Small intestine (tissue), 7 donors: ENCODE results near the gene AK6. TPM values are rescaled to one million over a fixed set of nuclear protein-coding genes. Genes with fewer than 3 reads are reported as not detected.
"Not testable (repeated sequence)": the region's sequence is repeated elsewhere in the genome, so short reads cannot be mapped to it uniquely, and the experiment has no call there.

Experiments used
- DNase-seq, 2 donors: peaks; one replicate each; pipeline versions ENCODE4 v3.0.0 to v3.0.0-alpha.2; 2013
- FAIRE-seq: peaks from 2 replicates; lab custom pipeline; 2012; peaks lifted over from hg19 to GRCh38; lab: Jason Lieb, UNC
- H3K27ac ChIP-seq, 3 donors: one replicate each; pipeline ENCODE4 v1.5.1; 2013; ENCODE audit warnings: low read length in 2 of 3, mild to moderate bottlenecking in 2 of 3, control low read depth in 1 of 3, inconsistent platforms in 1 of 3, low read depth in 1 of 3, moderate library complexity in 1 of 3
- H3K27me3 ChIP-seq, 3 donors: one replicate each; pipeline ENCODE4 v1.6.1; 2013; ENCODE audit warnings: low read length in 3 of 3, inconsistent platforms in 1 of 3; ENCODE audit not compliant: control insufficient read depth in 3 of 3, insufficient read depth in 3 of 3
- H3K36me3 ChIP-seq, 3 donors: one replicate each; pipeline ENCODE4 v1.6.1; 2013; ENCODE audit warnings: low read length in 3 of 3, inconsistent platforms in 1 of 3, low read depth in 1 of 3, mild to moderate bottlenecking in 1 of 3, moderate library complexity in 1 of 3; ENCODE audit not compliant: control insufficient read depth in 3 of 3, insufficient read depth in 2 of 3
- H3K4me1 ChIP-seq, 3 donors: one replicate each; pipeline ENCODE4 v1.6.1; 2013; ENCODE audit warnings: low read length in 2 of 3, inconsistent platforms in 1 of 3, low read depth in 1 of 3, mild to moderate bottlenecking in 1 of 3, moderate library complexity in 1 of 3; ENCODE audit not compliant: control insufficient read depth in 3 of 3, insufficient read depth in 2 of 3
- H3K4me3 ChIP-seq, 3 donors: one replicate each; pipeline ENCODE4 v1.5.1; 2013; ENCODE audit warnings: low read length in 3 of 3, control low read depth in 1 of 3, inconsistent platforms in 1 of 3, low read depth in 1 of 3, mild to moderate bottlenecking in 1 of 3, moderate library complexity in 1 of 3
- H3K9me3 ChIP-seq, 2 donors: one replicate each; pipeline ENCODE4 v1.6.1; 2013; ENCODE audit warnings: low read depth in 1 of 2, low read length in 1 of 2; ENCODE audit not compliant: control insufficient read depth in 2 of 2, insufficient read depth in 1 of 2
- WGBS, 3 donors: extraction: QIAGEN DNeasy Blood & Tissue Kit; methylation state at CpG; one replicate each; pipeline ENCODE4 v1.1.7; 2013; 5-methylcytosine and 5-hydroxymethylcytosine counted together
- polyA plus RNA-seq, 4 donors: library from polyadenylated mRNA; stranded (reverse) in 3 of 4; unstranded in 1 of 4; fragments of 200-250 nt in 3 of 4; fragments of 120-200 nt in 1 of 4; gene quantifications; one replicate each; pipeline versions ENCODE4 v1.2.1 to v1.2.3, GENCODE V29; 2013
- donor health status: healthy with polysubstance abuse.
- donor health status: control.
- donor health status: control.
- donor health status: Bipolar disorder and iron deficiency.
- donor health status: healthy.

AK6 gene
- polyA plus RNA-seq, 4 donors, result 39.5 to 61.6 (median 52.3) TPM

DNA sequence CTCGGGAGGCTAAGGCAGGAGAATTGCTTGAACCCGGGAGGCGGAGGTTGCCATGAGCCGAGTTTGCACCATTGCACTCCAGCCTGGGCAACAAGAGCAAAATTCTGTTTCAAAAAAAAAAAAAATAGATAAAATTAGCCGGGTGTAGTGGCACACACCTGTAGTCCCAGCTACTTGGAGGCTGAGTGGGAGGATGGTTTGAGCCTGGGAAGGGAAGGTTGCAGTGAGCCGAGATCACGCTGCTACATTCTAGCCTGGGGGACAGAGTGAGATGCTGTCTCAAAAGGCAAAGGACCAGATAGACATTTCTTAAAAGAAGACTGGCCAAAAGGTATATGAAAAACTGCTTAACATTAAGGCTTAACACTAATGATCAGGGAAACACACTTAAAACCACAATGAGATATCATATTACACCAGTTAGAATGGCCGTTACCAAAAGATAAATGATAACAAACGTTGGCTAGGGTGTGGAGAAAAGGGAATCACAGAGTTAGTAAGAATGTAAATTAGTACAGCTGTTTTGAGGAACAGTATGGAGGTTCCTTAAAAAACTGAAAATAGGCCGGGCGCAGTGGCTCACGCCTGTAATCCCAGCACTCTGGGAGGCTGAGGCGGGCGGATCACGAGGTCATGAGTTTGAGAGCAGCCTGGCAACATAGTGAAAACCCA, 35.5 kb upstream of the AK6 start:
- 87 to 90% (median 90%) methylated on average over 15 of the region's 15 CpGs for WGBS, 3 donors

DNA sequence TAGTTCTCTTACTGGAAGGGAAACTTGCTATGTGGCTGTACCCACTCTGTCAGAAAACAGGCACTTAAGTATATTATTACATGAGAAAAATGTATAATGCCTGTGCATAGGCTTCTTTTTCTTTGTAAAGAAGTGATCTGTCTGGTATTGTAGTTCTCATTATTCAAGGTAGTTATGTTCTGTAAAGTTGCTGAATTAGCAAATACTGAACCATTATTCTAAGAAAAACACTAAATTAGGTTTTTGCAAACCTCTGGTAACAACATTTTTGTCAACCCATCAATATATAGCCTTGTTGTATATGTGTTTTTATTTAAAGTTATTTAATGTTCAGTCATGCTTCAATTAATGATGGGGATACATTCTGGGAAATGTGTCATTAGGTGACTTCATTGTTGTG, 9.1 kb upstream of the AK6 start:
- Histone ChIP-seq H3K27me3 (no peaks in the 10 kb centered on the region), H3K9me3 (no peaks in the 10 kb centered on the region), H3K4me3 (no peak overlapping the region), H3K27ac (no peak overlapping the region), H3K4me1 (no peaks in the 10 kb centered on the region), H3K36me3 (peaks cover 9 to 28% (median 10%) of the 10 kb centered on the region in 3 donors)
- FAIRE-seq, result no peak
- DNase-seq, result no peak

More for the DNA sequence above, 35.5 kb upstream of the AK6 start:
- no peaks in the 10 kb centered on the region for H3K4me1 ChIP-seq
- H3K36me3 ChIP-seq, result peaks cover 2 to 47% (median 5%) of the 10 kb centered on the region in 3 donors
- no peak overlapping the region for H3K27ac ChIP-seq
- FAIRE-seq, result no peak
- H3K9me3 ChIP-seq, result no peaks in the 10 kb centered on the region
- H3K27me3 ChIP-seq, result no peaks in the 10 kb centered on the region
- DNase-seq, result no peak
- no peak overlapping the region for H3K4me3 ChIP-seq

DNA sequence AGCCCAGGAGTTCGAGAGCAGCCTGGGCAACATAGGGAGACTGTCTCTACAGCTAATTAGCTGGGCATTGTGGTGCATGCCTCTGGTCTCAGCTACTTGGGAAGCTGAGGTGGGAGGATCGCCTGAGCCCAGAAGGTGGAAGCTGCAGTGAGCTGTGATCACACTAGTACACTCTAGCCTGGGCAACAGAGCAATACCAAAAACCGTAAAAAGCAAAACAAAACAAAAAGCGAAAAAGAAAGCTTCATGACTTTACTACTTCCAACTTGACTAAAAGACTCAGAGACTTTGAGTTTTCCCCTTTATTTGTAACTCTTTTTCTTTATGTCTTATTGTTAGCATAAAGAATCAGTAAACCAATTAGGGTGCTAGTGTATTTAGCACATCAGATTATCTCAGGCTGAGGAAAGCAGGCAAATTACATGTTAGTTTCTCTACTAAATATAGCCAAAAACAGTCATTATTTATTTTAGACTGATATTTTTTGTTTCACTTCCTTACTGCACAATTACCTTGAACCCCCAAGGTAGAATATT, 5.7 kb upstream of the AK6 start:
- Histone ChIP-seq H3K9me3 (no peaks in the 10 kb centered on the region), H3K4me3 (no peak overlapping the region), H3K36me3 (peaks cover 5 to 17% (median 10%) of the 10 kb centered on the region in 3 donors), H3K4me1 (peaks cover 0 to 4% (median 2%) of the 10 kb centered on the region in 3 donors), H3K27me3 (no peaks in the 10 kb centered on the region), H3K27ac (peak overlapping the region in 1 of 3 donors; percentile 45)
- WGBS, 3 donors, result 86 to 94% (median 89%) methylated on average over 4 of the region's 4 CpGs
- DNase-seq (no peak), FAIRE-seq (no peak)

DNA sequence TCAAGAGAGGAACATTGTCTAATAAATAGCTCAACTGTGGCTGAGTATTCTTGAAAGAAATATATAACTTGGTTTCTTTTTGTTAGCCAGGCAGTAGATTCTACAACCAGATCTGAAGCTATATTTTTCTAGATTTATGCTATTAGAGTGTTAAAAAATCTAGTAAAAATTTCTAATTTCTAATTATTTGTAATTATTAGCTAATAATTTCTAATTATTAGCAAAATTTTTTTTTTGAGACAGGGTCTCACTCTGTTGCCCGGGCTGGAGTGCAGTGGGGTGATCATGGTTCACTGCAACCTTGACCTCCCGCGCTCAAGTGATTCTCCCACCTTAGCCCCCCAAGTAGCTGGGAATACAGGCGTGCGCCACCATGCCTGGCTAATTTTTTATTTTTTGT, 3.1 kb upstream of the AK6 start:
- H3K36me3 ChIP-seq, result peaks cover 5 to 13% (median 8%) of the 10 kb centered on the region in 3 donors
- H3K27me3 ChIP-seq, result no peaks in the 10 kb centered on the region
- H3K4me3 ChIP-seq, result no peak overlapping the region
- H3K4me1 ChIP-seq, result peaks cover 0 to 8% (median 2%) of the 10 kb centered on the region in 3 donors
- no peak for FAIRE-seq
- no peak for DNase-seq
- no peak overlapping the region for H3K27ac ChIP-seq
- H3K9me3 ChIP-seq, result no peaks in the 10 kb centered on the region
- 97 to 99% (median 98%) methylated on average over 5 of the region's 5 CpGs for WGBS, 3 donors

DNA sequence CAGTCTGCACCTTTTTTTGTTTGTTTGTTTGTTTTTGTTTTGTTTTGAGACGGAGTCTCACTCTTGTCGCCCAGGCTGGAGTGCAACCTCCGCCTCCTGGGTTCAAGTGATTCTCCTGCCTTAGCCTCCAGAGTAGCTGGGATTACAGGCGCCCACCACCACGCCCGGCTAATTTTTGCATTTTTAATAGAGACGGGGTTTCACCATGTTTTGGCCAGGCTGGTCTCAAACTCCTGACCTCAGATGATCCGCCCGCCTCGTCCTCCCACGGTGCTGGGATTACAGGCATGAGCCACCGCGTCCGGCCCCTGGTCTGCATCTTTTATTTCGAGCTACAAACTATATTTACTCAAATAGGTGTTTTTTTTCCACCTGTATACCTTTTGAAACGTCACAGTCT, 1.0 kb upstream of the AK6 start:
- not testable (repeated sequence) for FAIRE-seq, H3K9me3 ChIP-seq, H3K27me3 ChIP-seq, H3K4me1 ChIP-seq
- WGBS, 3 donors, result 1% methylated on average over 16 of the region's 16 CpGs
- peak overlapping the region in 2 of 3 donors; percentile 94 to 100 for H3K27ac ChIP-seq
- DNase-seq, result peak in 1 of 2 donors; percentile 6
- peaks cover 2 to 22% (median 5%) of the 10 kb centered on the region in 3 donors for H3K36me3 ChIP-seq
- H3K4me3 ChIP-seq, result peak overlapping the region; percentile 82 to 100 (median 89)

DNA sequence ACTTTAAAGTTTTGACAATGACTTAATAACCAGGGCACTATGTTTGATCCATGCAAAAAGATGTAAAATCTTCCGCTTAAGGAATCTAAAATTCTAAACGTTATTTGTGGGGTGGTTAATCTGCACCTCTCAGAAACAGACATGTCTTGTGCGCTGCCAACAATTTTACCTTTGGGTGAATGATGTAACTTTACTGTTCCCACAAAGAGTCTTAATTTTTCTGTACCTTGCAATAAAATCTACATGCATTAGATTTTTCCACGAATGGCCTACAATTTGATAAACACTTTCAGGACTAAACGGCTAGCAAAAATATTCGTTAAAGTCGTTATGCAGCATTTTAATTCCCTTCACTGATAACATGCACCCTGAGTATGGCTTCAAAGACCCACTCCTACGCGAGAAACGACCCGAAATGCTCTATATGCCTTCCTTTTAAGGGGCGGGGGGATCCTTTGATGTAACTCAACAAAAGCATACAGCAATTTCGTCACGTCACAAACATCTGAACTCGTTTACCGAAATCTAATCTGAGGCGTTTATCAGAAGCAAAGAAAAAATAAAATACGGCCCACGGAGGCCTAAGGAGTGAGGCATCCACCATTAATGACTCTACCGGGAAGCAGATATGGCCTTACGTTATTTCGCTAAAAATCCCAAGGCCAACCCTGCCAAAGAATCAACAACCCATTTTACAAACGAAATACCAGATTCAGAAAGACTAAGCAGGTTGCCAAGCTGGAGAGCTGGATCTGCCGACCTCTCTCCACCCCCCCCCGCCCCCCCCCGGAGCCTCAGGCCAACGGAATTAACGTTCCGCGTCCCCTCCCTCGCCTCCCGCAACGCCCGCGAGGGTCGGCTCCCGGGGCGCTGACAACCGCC, 621 bp downstream of the AK6 start:
- Histone ChIP-seq H3K9me3 (no peaks in the 10 kb centered on the region), H3K36me3 (peaks cover 7 to 22% (median 9%) of the 10 kb centered on the region in 3 donors), H3K4me1 (peaks cover 0 to 8% (median 2%) of the 10 kb centered on the region in 3 donors), H3K27me3 (no peaks in the 10 kb centered on the region), H3K27ac (peak overlapping the region; percentile 94 to 100 (median 99)), H3K4me3 (peak overlapping the region; percentile 82 to 100 (median 89))
- DNase-seq, result no peak
- no peak for FAIRE-seq
- WGBS, 3 donors, result 1 to 2% (median 1%) methylated on average over 29 to 39 of the region's 39 CpGs

DNA sequence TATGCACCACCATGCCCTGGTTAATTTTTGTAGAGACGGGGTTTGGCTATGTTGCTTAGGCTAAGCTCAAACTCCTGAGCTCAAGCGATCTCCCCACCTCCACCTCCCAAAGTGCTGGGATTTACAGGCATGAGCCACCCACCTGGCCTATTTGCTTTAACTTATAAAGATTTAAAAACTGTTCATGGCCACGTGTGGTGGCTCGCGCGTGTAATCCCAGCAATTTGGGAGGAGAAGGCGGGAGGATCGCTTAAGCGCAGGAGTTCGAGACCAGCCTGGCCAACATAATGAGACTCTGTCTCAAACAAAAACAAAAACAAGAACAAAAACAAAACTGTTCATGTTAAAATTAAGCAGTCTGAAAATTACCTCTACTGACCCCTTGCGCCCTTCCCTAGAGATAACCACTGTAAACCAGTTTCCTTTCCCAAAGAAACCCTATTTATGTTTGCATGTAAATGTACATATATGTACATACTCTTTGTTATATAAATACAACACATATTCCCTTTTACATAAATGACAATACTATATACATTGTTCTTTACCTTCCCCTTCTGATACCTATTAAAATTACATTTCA, 1.5 kb downstream of the AK6 start:
- peaks cover 7 to 30% (median 9%) of the 10 kb centered on the region in 3 donors for H3K36me3 ChIP-seq
- FAIRE-seq, result no peak
- H3K27ac ChIP-seq, result peak overlapping the region in 1 of 3 donors; percentile 94
- H3K4me1 ChIP-seq, result peaks cover 0 to 8% (median 2%) of the 10 kb centered on the region in 3 donors
- no peaks in the 10 kb centered on the region for H3K9me3 ChIP-seq
- no peak for DNase-seq
- H3K27me3 ChIP-seq, result no peaks in the 10 kb centered on the region
- peak overlapping the region in 1 of 3 donors; percentile 100 for H3K4me3 ChIP-seq
- WGBS, 3 donors, result 90 to 94% (median 91%) methylated on average over 11 of the region's 11 CpGs

DNA sequence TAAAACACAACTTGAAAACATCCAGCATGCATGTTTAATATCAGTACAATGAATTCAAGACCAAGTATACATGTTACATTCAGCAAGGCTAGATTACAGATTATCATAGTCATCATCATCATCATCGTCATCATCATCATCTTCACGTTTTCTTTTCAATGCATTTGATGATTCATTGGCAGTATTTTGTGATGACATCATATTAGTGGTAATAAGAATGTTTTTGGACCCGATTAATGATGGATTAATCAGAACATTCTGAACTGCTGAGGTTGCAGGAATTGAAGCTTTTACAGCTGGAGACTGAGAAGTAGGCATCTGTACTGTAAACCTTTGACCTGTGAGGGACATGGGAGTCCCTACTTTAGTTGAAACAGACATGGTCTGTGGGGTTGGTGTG, 4.5 kb downstream of the AK6 start:
- H3K36me3 ChIP-seq, result peaks cover 7 to 32% (median 11%) of the 10 kb centered on the region in 3 donors
- no peak for FAIRE-seq
- no peak for DNase-seq
- no peak overlapping the region for H3K4me3 ChIP-seq
- no peak overlapping the region for H3K27ac ChIP-seq
- H3K9me3 ChIP-seq, result no peaks in the 10 kb centered on the region
- H3K4me1 ChIP-seq, result peaks cover 0 to 7% (median 0%) of the 10 kb centered on the region in 3 donors
- H3K27me3 ChIP-seq, result no peaks in the 10 kb centered on the region
- WGBS, 3 donors, result 53 to 71% (median 61%) methylated on average over 3 of the region's 3 CpGs
